ENCODE measurements around the gene TOM1L2.

- TF ChIP-seq CTCF (IDR thresholded peaks at IDR 0.05) (no peak), POLR2A (IDR thresholded peaks at IDR 0.05) (no peak)
Observed at GRCh38 chr17:18002171-18002570, 30.0 kb upstream of the TOM1L2 start.

All from adrenal gland (tissue), 5 donors.